Hepatocyte (in vitro differentiated cells): ENCODE results near the gene SHKBP1. TPM values are rescaled to one million over a fixed set of nuclear protein-coding genes. Genes with fewer than 3 reads are reported as not detected.
"Not testable (repeated sequence)": the region's sequence is repeated elsewhere in the genome, so short reads cannot be mapped to it uniquely, and the experiment has no call there.

Experiments used
- DNase-seq: peaks from one replicate; pipeline ENCODE4 v3.0.0-alpha.2; 2016; ENCODE audit warnings: low spot score
- H2AFZ ChIP-seq: fragments of 200-600 bp; sonication (generic); 2 replicates; pipeline ENCODE4 v1.6.0; 2016; ENCODE audit warnings: antibody characterized with exemption, mild to moderate bottlenecking
- H3K27ac ChIP-seq: fragments of 200-600 bp; sonication (generic); 2 replicates; pipeline ENCODE4 v1.5.1; 2016; ENCODE audit warnings: mild to moderate bottlenecking
- H3K27me3 ChIP-seq: fragments of 200-600 bp; sonication (generic); 2 replicates; pipeline ENCODE4 v1.6.1; 2016
- H3K36me3 ChIP-seq: fragments of 200-600 bp; sonication (generic); replicated peaks from 2 replicates; pipeline ENCODE4 v1.5.1; 2016; ENCODE audit warnings: low read depth; ENCODE audit not compliant: insufficient read depth
- H3K4me1 ChIP-seq: fragments of 200-600 bp; sonication (generic); 2 replicates; pipeline ENCODE4 v1.5.1; 2016; ENCODE audit warnings: mild to moderate bottlenecking, moderate library complexity; ENCODE audit not compliant: insufficient read depth
- H3K4me2 ChIP-seq: fragments of 200-600 bp; sonication (generic); 2 replicates; pipeline ENCODE4 v1.6.0; 2016
- H3K4me3 ChIP-seq: fragments of 200-600 bp; sonication (generic); 2 replicates; pipeline ENCODE4 v1.5.1; 2016; ENCODE audit warnings: mild to moderate bottlenecking
- H3K79me2 ChIP-seq: fragments of 200-600 bp; sonication (generic); 2 replicates; pipeline ENCODE4 v1.6.0; 2017; ENCODE audit warnings: mild to moderate bottlenecking
- H3K9me2 ChIP-seq: fragments of 200-600 bp; sonication (generic); replicated peaks from 2 replicates; pipeline ENCODE4 v1.6.0; 2017; ENCODE audit warnings: mild to moderate bottlenecking; ENCODE audit not compliant: insufficient read depth
- H3K9me3 ChIP-seq: fragments of 200-600 bp; sonication (generic); 2 replicates; pipeline ENCODE4 v1.5.1; 2016; ENCODE audit warnings: low read depth, mild to moderate bottlenecking
- H4K20me1 ChIP-seq: fragments of 200-600 bp; sonication (generic); 2 replicates; pipeline ENCODE4 v1.6.0; 2016; ENCODE audit warnings: mild to moderate bottlenecking; ENCODE audit not compliant: insufficient read depth, poor library complexity, severe bottlenecking
- CTCF ChIP-seq: fragments of 200-600 bp; sonication (generic); IDR thresholded peaks from 2 replicates; pipeline ENCODE4 v1.5.1; 2016; ENCODE audit warnings: antibody characterized with exemption, mild to moderate bottlenecking; ENCODE audit not compliant: poor library complexity
- EZH2 ChIP-seq: fragments of 200-600 bp; sonication (generic); IDR thresholded peaks from 2 replicates; pipeline ENCODE4 v1.6.1; 2016; ENCODE audit warnings: antibody characterized with exemption, mild to moderate bottlenecking, borderline replicate concordance
- EZH2phosphoT487 ChIP-seq: fragments of 200-600 bp; sonication (generic); IDR thresholded peaks from one replicate; pipeline ENCODE4 v1.6.1; 2018; ENCODE audit warnings: antibody characterized with exemption, mild to moderate bottlenecking, low read depth, moderate library complexity; ENCODE audit not compliant: unreplicated experiment, severe bottlenecking
- WGBS: methylation state at CpG from one replicate; pipeline ENCODE4 v1.1.6; 2016; ENCODE audit warnings: low lambda C conversion rate; ENCODE audit errors: missing lambda C conversion rate; 5-methylcytosine and 5-hydroxymethylcytosine counted together
- polyA plus RNA-seq: library from polyadenylated mRNA; unstranded; fragments of >200 nt; fragmentation: Nextera tagmentation; extraction: Ambion mirVana; gene quantifications from 2 replicates; pipeline ENCODE4 v1.2.1, GENCODE V29; 2016
- total RNA-seq: library from RNA; depleted of rRNA; stranded (reverse); fragments of >200 nt; gene quantifications from 2 replicates; pipeline ENCODE4 v1.2.3, GENCODE V29; 2014

The SHKBP1 gene
- total and polyA plus RNA-seq, 2 experiments from 2014 or later = 44.6 to 83.6 TPM

GRCh38 chr19:40623403-40624251, 47.0 kb downstream of the SHKBP1 start:
- no peak for TF ChIP-seq EZH2
- no peak for TF ChIP-seq EZH2phosphoT487
- TF ChIP-seq CTCF = no peak
- WGBS = 33% methylated on average over 41 of the region's 41 CpGs
- peak overlapping the region; percentile 21 for H3K4me2 ChIP-seq

GRCh38 chr19:40624369-40625153, 47.9 kb downstream of the SHKBP1 start:
- not testable (repeated sequence) for H3K9me2 ChIP-seq, H3K4me2 ChIP-seq, H3K27ac ChIP-seq, H4K20me1 ChIP-seq, H3K4me1 ChIP-seq, DNase-seq, H3K27me3 ChIP-seq, H3K9me3 ChIP-seq, H2AFZ ChIP-seq, H3K4me3 ChIP-seq, H3K79me2 ChIP-seq, H3K36me3 ChIP-seq
- 89% methylated on average over 14 of the region's 14 CpGs for WGBS

More at GRCh38 chr19:40623403-40624251, 47.0 kb downstream of the SHKBP1 start:
- no peaks in the 10 kb centered on the region for H3K9me2 ChIP-seq
- H4K20me1 ChIP-seq = no peaks in the 10 kb centered on the region
- H3K4me1 ChIP-seq = no peaks in the 10 kb centered on the region
- no peak overlapping the region for H3K27ac ChIP-seq
- no peak overlapping the region for H2AFZ ChIP-seq
- DNase-seq = peak; percentile 91
- no peaks in the 10 kb centered on the region for H3K36me3 ChIP-seq
- no peaks in the 10 kb centered on the region for H3K9me3 ChIP-seq
- H3K27me3 ChIP-seq = no peaks in the 10 kb centered on the region
- no peaks in the 10 kb centered on the region for H3K79me2 ChIP-seq
- no peak overlapping the region for H3K4me3 ChIP-seq

GRCh38 chr19:40625406-40626120, 48.9 kb downstream of the SHKBP1 start:
- WGBS = 85% methylated on average over 7 of the region's 7 CpGs
- Histone ChIP-seq H3K36me3 (no peaks in the 10 kb centered on the region), H3K9me3 (no peaks in the 10 kb centered on the region), H3K4me2 (no peak overlapping the region), H2AFZ (no peak overlapping the region), H3K27me3 (no peaks in the 10 kb centered on the region), H3K79me2 (no peaks in the 10 kb centered on the region), H4K20me1 (no peaks in the 10 kb centered on the region), H3K9me2 (no peaks in the 10 kb centered on the region), H3K27ac (no peak overlapping the region), H3K4me1 (no peaks in the 10 kb centered on the region), H3K4me3 (no peak overlapping the region)
- no peak for DNase-seq
- TF ChIP-seq EZH2phosphoT487 (no peak), CTCF (no peak), EZH2 (no peak)
